ENCODE measurements around the gene NCOA5.

Gene NCOA5

DNA sequence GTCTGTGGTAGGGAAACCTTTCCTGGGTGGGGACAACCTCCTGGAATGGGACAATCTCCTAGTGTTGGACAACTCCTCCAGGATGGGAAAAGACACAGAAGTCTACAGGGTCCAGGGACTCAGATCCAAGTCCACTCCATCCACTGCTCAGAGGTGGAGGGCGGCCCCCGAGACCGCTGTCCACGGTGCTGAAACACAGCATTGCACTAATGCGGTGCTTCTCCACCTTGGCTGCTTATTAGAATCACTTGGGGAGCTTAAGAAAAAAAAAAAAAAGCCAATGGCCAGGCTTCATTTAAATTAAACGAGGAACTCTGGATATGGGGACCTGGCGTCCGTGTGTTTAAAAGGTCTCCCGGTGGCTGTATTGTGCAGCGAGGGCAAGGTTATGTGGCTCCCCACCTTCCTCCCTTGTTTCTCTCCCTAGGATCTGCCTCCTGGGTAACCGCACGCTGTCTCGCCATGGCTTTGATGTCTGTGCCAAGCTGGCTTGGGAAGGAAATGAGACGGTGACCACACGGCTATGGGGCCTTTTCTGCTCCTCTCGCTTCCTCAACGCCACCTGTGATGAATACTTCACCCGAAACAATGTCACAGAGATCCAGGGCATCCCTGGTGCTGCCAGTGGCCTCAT, 48.7 kb downstream of the NCOA5 start:
- TF ChIP-seq, protein P1, sequence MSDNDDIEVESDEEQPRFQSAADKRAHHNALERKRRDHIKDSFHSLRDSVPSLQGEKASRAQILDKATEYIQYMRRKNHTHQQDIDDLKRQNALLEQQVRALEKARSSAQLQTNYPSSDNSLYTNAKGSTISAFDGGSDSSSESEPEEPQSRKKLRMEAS (IDR thresholded peaks at IDR 0.05; ENCODE audit: low read depth, low read length): no peak
- TF ChIP-seq, protein P2, sequence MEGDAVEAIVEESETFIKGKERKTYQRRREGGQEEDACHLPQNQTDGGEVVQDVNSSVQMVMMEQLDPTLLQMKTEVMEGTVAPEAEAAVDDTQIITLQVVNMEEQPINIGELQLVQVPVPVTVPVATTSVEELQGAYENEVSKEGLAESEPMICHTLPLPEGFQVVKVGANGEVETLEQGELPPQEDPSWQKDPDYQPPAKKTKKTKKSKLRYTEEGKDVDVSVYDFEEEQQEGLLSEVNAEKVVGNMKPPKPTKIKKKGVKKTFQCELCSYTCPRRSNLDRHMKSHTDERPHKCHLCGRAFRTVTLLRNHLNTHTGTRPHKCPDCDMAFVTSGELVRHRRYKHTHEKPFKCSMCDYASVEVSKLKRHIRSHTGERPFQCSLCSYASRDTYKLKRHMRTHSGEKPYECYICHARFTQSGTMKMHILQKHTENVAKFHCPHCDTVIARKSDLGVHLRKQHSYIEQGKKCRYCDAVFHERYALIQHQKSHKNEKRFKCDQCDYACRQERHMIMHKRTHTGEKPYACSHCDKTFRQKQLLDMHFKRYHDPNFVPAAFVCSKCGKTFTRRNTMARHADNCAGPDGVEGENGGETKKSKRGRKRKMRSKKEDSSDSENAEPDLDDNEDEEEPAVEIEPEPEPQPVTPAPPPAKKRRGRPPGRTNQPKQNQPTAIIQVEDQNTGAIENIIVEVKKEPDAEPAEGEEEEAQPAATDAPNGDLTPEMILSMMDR (IDR thresholded peaks at IDR 0.05; ENCODE audit: low read depth, low read length): no peak
- no peak for TF ChIP-seq POLR2A (IDR thresholded peaks at IDR 0.05; ENCODE audit: extremely low read depth, insufficient read length)
- TF ChIP-seq MYC (IDR thresholded peaks at IDR 0.05; ENCODE audit: low read depth, low read length): no peak
- DNase-seq (ENCODE audit: low read depth): peak; percentile 70
- H3K4me3 ChIP-seq (ENCODE audit: low read depth, low read length): no peak overlapping the region

DNA sequence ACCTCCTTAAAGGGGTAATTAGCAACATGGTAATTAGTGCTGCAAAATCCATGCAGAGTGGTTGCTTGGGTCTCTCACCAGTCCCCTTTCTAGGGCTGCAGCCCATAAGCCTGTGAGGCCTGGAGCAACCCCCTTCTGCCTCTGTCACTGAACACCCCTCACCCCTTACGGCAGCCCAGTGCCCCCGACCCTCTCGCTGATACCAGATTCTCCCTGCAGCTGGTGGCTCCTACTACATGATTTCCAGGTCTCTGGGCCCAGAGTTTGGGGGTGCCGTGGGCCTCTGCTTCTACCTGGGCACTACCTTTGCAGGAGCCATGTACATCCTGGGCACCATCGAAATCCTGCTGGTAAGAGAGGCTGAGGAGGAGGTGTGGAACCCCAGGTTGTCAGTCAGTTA, 52.7 kb downstream of the NCOA5 start:
- DNase-seq (ENCODE audit: low read depth): no peak
- no peak overlapping the region for H3K4me3 ChIP-seq (ENCODE audit: low read depth, low read length)
- TF ChIP-seq MYC (IDR thresholded peaks at IDR 0.05; ENCODE audit: low read depth, low read length): no peak
- no peak for TF ChIP-seq POLR2A (IDR thresholded peaks at IDR 0.05; ENCODE audit: extremely low read depth, insufficient read length)
- TF ChIP-seq, protein P1 (IDR thresholded peaks at IDR 0.05; ENCODE audit: low read depth, low read length): no peak
- TF ChIP-seq, protein P2 (IDR thresholded peaks at IDR 0.05; ENCODE audit: low read depth, low read length): no peak

DNA sequence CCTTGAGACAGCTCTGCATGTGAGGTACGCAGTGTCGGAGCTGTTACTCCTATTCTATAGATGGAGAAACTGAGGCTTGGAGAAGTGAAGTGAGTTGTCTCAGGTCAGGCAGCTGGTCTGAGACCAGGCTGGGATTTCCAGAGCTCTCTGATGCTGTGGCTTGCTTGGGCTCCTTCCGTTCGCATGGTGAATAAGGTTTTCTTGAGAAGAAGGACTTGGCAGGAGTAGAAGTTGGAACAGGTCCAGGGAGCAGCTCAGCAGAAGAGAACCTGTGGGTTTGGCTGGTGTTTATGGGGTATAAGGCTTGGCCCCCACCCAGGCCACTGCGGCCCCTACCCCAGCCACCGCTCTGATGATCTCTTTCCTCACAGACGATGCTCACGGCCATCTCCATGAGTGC, 53.4 kb downstream of the NCOA5 start:
- no peak overlapping the region for H3K4me3 ChIP-seq (ENCODE audit: low read depth, low read length)
- DNase-seq (ENCODE audit: low read depth): no peak
- TF ChIP-seq POLR2A (IDR thresholded peaks at IDR 0.05; ENCODE audit: extremely low read depth, insufficient read length) (no peak), MYC (IDR thresholded peaks at IDR 0.05; ENCODE audit: low read depth, low read length) (no peak)
- TF ChIP-seq, protein P1 (IDR thresholded peaks at IDR 0.05; ENCODE audit: low read depth, low read length): no peak
- TF ChIP-seq, protein P2 (IDR thresholded peaks at IDR 0.05; ENCODE audit: low read depth, low read length): no peak

DNA sequence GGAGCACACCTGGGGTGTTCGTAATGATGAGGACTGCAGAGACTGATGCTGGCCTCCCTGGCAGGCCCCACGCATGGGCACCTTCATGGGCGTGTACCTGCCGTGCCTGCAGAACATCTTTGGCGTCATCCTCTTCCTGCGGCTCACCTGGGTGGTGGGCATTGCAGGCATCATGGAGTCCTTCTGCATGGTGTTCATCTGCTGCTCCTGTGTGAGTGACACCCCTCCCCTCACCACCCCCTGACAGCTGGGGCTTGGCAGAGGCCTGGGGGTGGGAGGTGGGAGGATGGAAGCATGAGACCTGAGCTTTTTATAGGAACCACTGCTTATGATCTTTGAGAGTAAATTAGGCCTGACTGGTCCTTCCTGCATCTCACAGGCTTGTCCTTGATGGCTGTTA, 54.0 kb downstream of the NCOA5 start:
- TF ChIP-seq, protein P1 (IDR thresholded peaks at IDR 0.05; ENCODE audit: low read depth, low read length): no peak
- no peak for TF ChIP-seq POLR2A (IDR thresholded peaks at IDR 0.05; ENCODE audit: extremely low read depth, insufficient read length)
- no peak for TF ChIP-seq MYC (IDR thresholded peaks at IDR 0.05; ENCODE audit: low read depth, low read length)
- TF ChIP-seq, protein P2 (IDR thresholded peaks at IDR 0.05; ENCODE audit: low read depth, low read length): no peak
- no peak for DNase-seq (ENCODE audit: low read depth)
- no peak overlapping the region for H3K4me3 ChIP-seq (ENCODE audit: low read depth, low read length)

DNA sequence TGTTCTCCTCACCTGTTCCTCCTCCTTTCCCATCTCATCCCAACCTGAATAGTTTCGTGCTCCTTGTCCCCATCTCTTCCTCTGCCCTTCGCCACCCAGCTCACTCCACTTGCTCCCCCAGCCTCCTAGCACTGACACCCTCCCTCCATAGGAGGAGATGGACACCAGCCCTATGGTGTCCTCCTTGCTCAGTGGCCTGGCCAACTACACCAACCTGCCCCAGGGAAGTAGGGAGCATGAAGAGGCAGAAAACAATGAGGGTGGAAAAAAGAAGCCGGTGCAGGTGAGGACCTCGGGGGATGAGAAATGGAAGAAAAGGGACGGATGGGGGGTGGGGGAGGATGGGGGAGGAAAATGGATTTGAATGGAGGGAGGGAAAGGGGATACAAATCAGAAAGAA, 54.5 kb downstream of the NCOA5 start:
- DNase-seq (ENCODE audit: low read depth): no peak
- TF ChIP-seq, protein P2 (IDR thresholded peaks at IDR 0.05; ENCODE audit: low read depth, low read length): no peak
- TF ChIP-seq, protein P1 (IDR thresholded peaks at IDR 0.05; ENCODE audit: low read depth, low read length): no peak
- no peak for TF ChIP-seq MYC (IDR thresholded peaks at IDR 0.05; ENCODE audit: low read depth, low read length)
- TF ChIP-seq POLR2A (IDR thresholded peaks at IDR 0.05; ENCODE audit: extremely low read depth, insufficient read length): no peak
- no peak overlapping the region for H3K4me3 ChIP-seq (ENCODE audit: low read depth, low read length)
